ENCODE data around the gene DOK7. TPM values are rescaled to one million over a fixed set of nuclear protein-coding genes. Genes with fewer than 3 reads are reported as not detected.

Gene DOK7
- total and polyA plus RNA-seq, 2 donors (not counting 1 experiment from before 2014, with no cell fraction given): 0.17 TPM; not detected in 1

DNA sequence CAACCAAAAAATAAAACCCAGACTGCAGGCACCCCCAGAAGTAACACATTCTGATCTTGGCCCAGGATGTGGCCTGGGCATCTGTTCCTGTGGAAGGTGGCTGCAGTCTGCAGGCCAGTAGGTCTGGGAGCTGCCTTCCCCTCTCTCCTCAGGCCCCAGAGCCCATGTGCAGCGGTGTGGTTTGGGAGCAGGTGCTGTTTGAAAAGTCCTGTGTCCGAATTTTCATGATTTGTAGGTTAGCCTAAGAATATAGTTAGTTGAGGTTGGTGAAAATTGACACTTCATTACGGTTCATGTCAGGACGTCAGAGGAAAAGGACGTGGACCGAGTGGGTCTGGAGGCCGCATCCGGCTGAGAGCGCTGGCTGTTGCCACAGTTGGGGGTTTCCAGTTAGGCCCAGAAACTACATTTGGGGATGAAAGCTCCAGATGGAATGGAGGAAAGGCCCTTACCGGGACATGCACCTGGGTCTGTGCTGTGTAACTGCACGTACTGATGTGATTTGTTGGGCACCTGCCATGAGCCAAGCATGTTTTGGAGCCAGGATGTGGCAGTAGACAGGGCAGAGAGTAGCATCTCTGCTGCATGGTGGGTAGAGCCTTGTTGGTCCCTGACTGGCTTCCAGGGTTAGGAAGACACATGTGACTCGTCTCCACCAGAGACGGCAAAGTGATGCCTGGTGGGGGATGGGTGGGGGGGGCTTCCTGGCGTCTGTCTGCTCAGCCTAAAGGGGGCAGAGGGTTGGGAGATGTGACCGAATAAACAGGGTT is 43.1 kb upstream of the DOK7 start:
- Histone ChIP-seq H3K9ac (ENCODE audit: insufficient read depth, low read length) (no peak overlapping the region), H3K4me1 (ENCODE audit: control insufficient read depth, extremely low read depth, insufficient read depth, low read length) (no peaks in the 10 kb centered on the region), H3K4me2 (ENCODE audit: extremely low read depth, insufficient read depth, low read length) (no peak overlapping the region), H3K79me2 (ENCODE audit: control insufficient read depth, insufficient read depth, low read length) (no peaks in the 10 kb centered on the region), H3K27ac (ENCODE audit: insufficient read depth, low read length) (no peak overlapping the region), H2AFZ (ENCODE audit: low read length) (no peak overlapping the region), H3K9me3 (ENCODE audit: control insufficient read depth, insufficient read depth, low read depth, low read length) (no peaks in the 10 kb centered on the region), H3K27me3 (ENCODE audit: control insufficient read depth, insufficient read depth, low read length) (no peaks in the 10 kb centered on the region), H3K4me3 (replicated peaks in 1 of 4; ENCODE audit: control extremely low read depth in 1 of 4, insufficient read depth in 1 of 4, low read depth in 3 of 4, low read length in 4 of 4) (no peak overlapping the region), H4K20me1 (ENCODE audit: control insufficient read depth, extremely low read depth, insufficient read depth, low read length) (no peaks in the 10 kb centered on the region), H3K36me3 (ENCODE audit: control insufficient read depth, insufficient read depth, low read length) (no peaks in the 10 kb centered on the region)
- TF ChIP-seq, protein P1, sequence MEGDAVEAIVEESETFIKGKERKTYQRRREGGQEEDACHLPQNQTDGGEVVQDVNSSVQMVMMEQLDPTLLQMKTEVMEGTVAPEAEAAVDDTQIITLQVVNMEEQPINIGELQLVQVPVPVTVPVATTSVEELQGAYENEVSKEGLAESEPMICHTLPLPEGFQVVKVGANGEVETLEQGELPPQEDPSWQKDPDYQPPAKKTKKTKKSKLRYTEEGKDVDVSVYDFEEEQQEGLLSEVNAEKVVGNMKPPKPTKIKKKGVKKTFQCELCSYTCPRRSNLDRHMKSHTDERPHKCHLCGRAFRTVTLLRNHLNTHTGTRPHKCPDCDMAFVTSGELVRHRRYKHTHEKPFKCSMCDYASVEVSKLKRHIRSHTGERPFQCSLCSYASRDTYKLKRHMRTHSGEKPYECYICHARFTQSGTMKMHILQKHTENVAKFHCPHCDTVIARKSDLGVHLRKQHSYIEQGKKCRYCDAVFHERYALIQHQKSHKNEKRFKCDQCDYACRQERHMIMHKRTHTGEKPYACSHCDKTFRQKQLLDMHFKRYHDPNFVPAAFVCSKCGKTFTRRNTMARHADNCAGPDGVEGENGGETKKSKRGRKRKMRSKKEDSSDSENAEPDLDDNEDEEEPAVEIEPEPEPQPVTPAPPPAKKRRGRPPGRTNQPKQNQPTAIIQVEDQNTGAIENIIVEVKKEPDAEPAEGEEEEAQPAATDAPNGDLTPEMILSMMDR (conservative IDR thresholded peaks at IDR 0.05 in 1 of 2, IDR thresholded peaks at IDR 0.05 in 1 of 2; ENCODE audit: low read depth in 1 of 2, low read length in 2 of 2): no peak
- TF ChIP-seq EZH2 (IDR thresholded peaks at IDR 0.05; ENCODE audit: low read length, missing control alignments): no peak
- DNase-seq (ENCODE audit: low read depth in 2 of 2): no peak

DNA sequence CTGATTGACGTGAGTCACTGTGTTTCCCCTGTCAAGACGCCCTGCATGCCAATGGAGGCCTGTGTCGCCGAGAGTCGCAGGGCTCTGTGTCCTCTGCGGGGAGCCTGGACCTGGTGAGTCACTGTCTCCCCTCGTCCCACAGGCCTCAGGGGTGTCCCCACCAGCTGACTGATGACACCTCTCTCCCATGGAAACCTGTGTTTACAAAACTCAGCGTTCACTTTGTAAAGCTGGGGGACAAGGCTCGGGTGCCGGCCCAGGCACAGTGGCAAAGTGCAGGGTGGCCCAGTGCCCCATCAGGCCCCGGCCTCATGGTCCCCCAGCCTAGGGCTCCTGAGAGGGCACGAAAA is 42.5 kb upstream of the DOK7 start:
- no peak overlapping the region for H2AFZ ChIP-seq (ENCODE audit: low read length)
- no peaks in the 10 kb centered on the region for H4K20me1 ChIP-seq (ENCODE audit: control insufficient read depth, extremely low read depth, insufficient read depth, low read length)
- H3K4me3 ChIP-seq (replicated peaks in 1 of 4; ENCODE audit: control extremely low read depth in 1 of 4, insufficient read depth in 1 of 4, low read depth in 3 of 4, low read length in 4 of 4): no peak overlapping the region
- no peaks in the 10 kb centered on the region for H3K36me3 ChIP-seq (ENCODE audit: control insufficient read depth, insufficient read depth, low read length)
- H3K9ac ChIP-seq (ENCODE audit: insufficient read depth, low read length): no peak overlapping the region
- TF ChIP-seq EZH2 (IDR thresholded peaks at IDR 0.05; ENCODE audit: low read length, missing control alignments): no peak
- TF ChIP-seq, protein P1 (conservative IDR thresholded peaks at IDR 0.05 in 1 of 2, IDR thresholded peaks at IDR 0.05 in 1 of 2; ENCODE audit: low read depth in 1 of 2, low read length in 2 of 2): no peak
- no peak for DNase-seq (ENCODE audit: low read depth in 2 of 2)
- no peaks in the 10 kb centered on the region for H3K79me2 ChIP-seq (ENCODE audit: control insufficient read depth, insufficient read depth, low read length)
- no peaks in the 10 kb centered on the region for H3K9me3 ChIP-seq (ENCODE audit: control insufficient read depth, insufficient read depth, low read depth, low read length)
- no peaks in the 10 kb centered on the region for H3K4me1 ChIP-seq (ENCODE audit: control insufficient read depth, extremely low read depth, insufficient read depth, low read length)
- no peak overlapping the region for H3K4me2 ChIP-seq (ENCODE audit: extremely low read depth, insufficient read depth, low read length)
- H3K27ac ChIP-seq (ENCODE audit: insufficient read depth, low read length): no peak overlapping the region
- no peaks in the 10 kb centered on the region for H3K27me3 ChIP-seq (ENCODE audit: control insufficient read depth, insufficient read depth, low read length)

GRCh38 chr4:3420956-3421355 is 42.1 kb upstream of the DOK7 start:
- H3K9me3 ChIP-seq (ENCODE audit: control insufficient read depth, insufficient read depth, low read depth, low read length): no peaks in the 10 kb centered on the region
- H3K9ac ChIP-seq (ENCODE audit: insufficient read depth, low read length): no peak overlapping the region
- TF ChIP-seq, protein P1 (conservative IDR thresholded peaks at IDR 0.05 in 1 of 2, IDR thresholded peaks at IDR 0.05 in 1 of 2; ENCODE audit: low read depth in 1 of 2, low read length in 2 of 2): no peak
- TF ChIP-seq EZH2 (IDR thresholded peaks at IDR 0.05; ENCODE audit: low read length, missing control alignments): no peak
- no peak for DNase-seq (ENCODE audit: low read depth in 2 of 2)
- no peaks in the 10 kb centered on the region for H3K79me2 ChIP-seq (ENCODE audit: control insufficient read depth, insufficient read depth, low read length)
- no peaks in the 10 kb centered on the region for H3K4me1 ChIP-seq (ENCODE audit: control insufficient read depth, extremely low read depth, insufficient read depth, low read length)
- H3K36me3 ChIP-seq (ENCODE audit: control insufficient read depth, insufficient read depth, low read length): no peaks in the 10 kb centered on the region
- H2AFZ ChIP-seq (ENCODE audit: low read length): no peak overlapping the region
- no peaks in the 10 kb centered on the region for H3K27me3 ChIP-seq (ENCODE audit: control insufficient read depth, insufficient read depth, low read length)
- no peak overlapping the region for H3K4me3 ChIP-seq (replicated peaks in 1 of 4; ENCODE audit: control extremely low read depth in 1 of 4, insufficient read depth in 1 of 4, low read depth in 3 of 4, low read length in 4 of 4)
- no peak overlapping the region for H3K4me2 ChIP-seq (ENCODE audit: extremely low read depth, insufficient read depth, low read length)
- no peaks in the 10 kb centered on the region for H4K20me1 ChIP-seq (ENCODE audit: control insufficient read depth, extremely low read depth, insufficient read depth, low read length)
- H3K27ac ChIP-seq (ENCODE audit: insufficient read depth, low read length): no peak overlapping the region

Measured in fibroblast of lung (primary cell).